Measurements from ENCODE around the gene MCTP2.
"Not testable (repeated sequence)": the region's sequence is repeated elsewhere in the genome, so short reads cannot be mapped to it uniquely, and the experiment has no call there.

Gene MCTP2

GRCh38 chr15:94455297-94455696, 223.9 kb downstream of the MCTP2 start:
- no peak for DNase-seq (ENCODE audit: low spot score)

- no peak for DNase-seq (ENCODE audit: low spot score)
Observed at GRCh38 chr15:94456226-94456625, 224.9 kb downstream of the MCTP2 start.

- DNase-seq (ENCODE audit: low spot score), result no peak
Observed at GRCh38 chr15:94457661-94458060, 226.3 kb downstream of the MCTP2 start.

GRCh38 chr15:94460624-94461023, 229.3 kb downstream of the MCTP2 start:
- DNase-seq (ENCODE audit: low spot score), result peak; percentile 5

GRCh38 chr15:94467034-94467433, 235.7 kb downstream of the MCTP2 start:
- no peak for DNase-seq (ENCODE audit: low spot score)

GRCh38 chr15:94470492-94470891, 239.1 kb downstream of the MCTP2 start:
- no peak for DNase-seq (ENCODE audit: low spot score)

GRCh38 chr15:94476686-94477085, 245.3 kb downstream of the MCTP2 start:
- no peak for DNase-seq (ENCODE audit: low spot score)

- no peak for DNase-seq (ENCODE audit: low spot score)
Observed at GRCh38 chr15:94477913-94478553, 246.7 kb downstream of the MCTP2 start.

- DNase-seq (ENCODE audit: low spot score), result no peak
Observed at GRCh38 chr15:94478763-94479162, 247.4 kb downstream of the MCTP2 start.

- DNase-seq (ENCODE audit: low spot score), result no peak
Observed at GRCh38 chr15:94480289-94480834, 249.0 kb downstream of the MCTP2 start.

- DNase-seq (ENCODE audit: low spot score), result no peak
Observed at GRCh38 chr15:94485148-94485719, 253.9 kb downstream of the MCTP2 start.

GRCh38 chr15:94487635-94488034, 256.3 kb downstream of the MCTP2 start:
- DNase-seq (ENCODE audit: low spot score), result no peak

GRCh38 chr15:94493176-94493575, 261.8 kb downstream of the MCTP2 start:
- no peak for DNase-seq (ENCODE audit: low spot score)

GRCh38 chr15:94493586-94493985, 262.2 kb downstream of the MCTP2 start:
- not testable (repeated sequence) for DNase-seq (ENCODE audit: low spot score)

- no peak for DNase-seq (ENCODE audit: low spot score)
Observed at GRCh38 chr15:94494732-94495131, 263.4 kb downstream of the MCTP2 start.

- no peak for DNase-seq (ENCODE audit: low spot score)
Observed at GRCh38 chr15:94503293-94503692, 271.9 kb downstream of the MCTP2 start.

GRCh38 chr15:94509259-94509658, 277.9 kb downstream of the MCTP2 start:
- no peak for DNase-seq (ENCODE audit: low spot score)

GRCh38 chr15:94522125-94522524, 290.8 kb downstream of the MCTP2 start:
- no peak for DNase-seq (ENCODE audit: low spot score)

- DNase-seq (ENCODE audit: low spot score), result no peak
Observed at GRCh38 chr15:94523873-94524272, 292.5 kb downstream of the MCTP2 start.

- DNase-seq (ENCODE audit: low spot score), result no peak
Observed at GRCh38 chr15:94524565-94524964, 293.2 kb downstream of the MCTP2 start.

GRCh38 chr15:94526071-94526689, 294.8 kb downstream of the MCTP2 start:
- no peak for DNase-seq (ENCODE audit: low spot score)

- no peak for DNase-seq (ENCODE audit: low spot score)
Observed at GRCh38 chr15:94532226-94532625, 300.9 kb downstream of the MCTP2 start.

Data from kidney capillary endothelial cell (primary cell).